HCT116 (cell line): ENCODE data around the gene CHCHD10. TPM values are rescaled to one million over a fixed set of nuclear protein-coding genes. Genes with fewer than 3 reads are reported as not detected.

Experiments
- ATAC-seq: fragments of 200-7000 bp; cut with Tn5 transposase; 2 replicates; pipeline ENCODE4 v1.9.1; 2020; ENCODE audit warnings: mild to moderate bottlenecking, moderate library complexity
- BruUV-seq: library from RNA; stranded (reverse); fragments of 400-500 nt; replicated peaks from 2 replicates; lab custom pipeline; 2021; lab: Mats Ljungman, UMichigan
- CTCF ChIA-PET: fragments of 300-600 bp; sonication (Branson Sonifier 250); formaldehyde crosslinking; loops from one replicate; lab custom pipeline; 2021; ENCODE audit warnings: antibody characterized with exemption; lab: Charles Lee
- POLR2A ChIA-PET: fragments of 300-600, 350-600 bp; sonication (Branson Sonifier 250); formaldehyde crosslinking; loops from one replicate; lab custom pipeline; 2021; ENCODE audit warnings: antibody characterized with exemption; lab: Charles Lee
- RAD21 ChIA-PET, 2 experiments: fragments of 300-600 bp; sonication (Branson Sonifier 250); formaldehyde crosslinking; loops; one replicate each; lab custom pipeline; 2023; ENCODE audit warnings: low total read pairs in 2 of 2; ENCODE audit not compliant: uncharacterized antibody in 2 of 2, unreplicated experiment in 2 of 2, low non-redundant PET in 1 of 2; lab: Charles Lee
- DNase-seq: peaks from one replicate; pipeline ENCODE4 v3.0.0-alpha.2; 2010; ENCODE audit warnings: low read depth, low spot score
- H2AFZ ChIP-seq: fragments of 200-600 bp; shearing (Covaris generic), sonication (generic); 2 replicates; pipeline ENCODE4 v1.6.1; 2017; ENCODE audit warnings: low read depth, mixed run types, mixed read lengths, antibody characterized with exemption, low read length; ENCODE audit not compliant: poor library complexity, severe bottlenecking
- H3K27ac ChIP-seq: 2 replicates; pipeline ENCODE4 v1.5.1; 2012; ENCODE audit warnings: low read depth, low read length
- H3K27me3 ChIP-seq: fragments of 200-600 bp; sonication (generic); 2 replicates; pipeline ENCODE4 v1.6.1; 2016; ENCODE audit warnings: mixed run types, low read length, mixed read lengths; ENCODE audit not compliant: insufficient read depth
- H3K36me3 ChIP-seq, 2 experiments: fragments of 200-500 bp in 1 of 2; fragments of 200-600 bp in 1 of 2; sonication (Bioruptor generic) in 1 of 2; sonication (generic) in 1 of 2; 2 replicates each; pipeline versions ENCODE4 v1.5.1 to v1.6.1; 2014 to 2016; ENCODE audit warnings: low read length in 2 of 2, inconsistent platforms in 1 of 2, mixed read lengths in 1 of 2, mixed run types in 1 of 2; ENCODE audit not compliant: insufficient read depth in 2 of 2, control insufficient read depth in 1 of 2
- H3K4me1 ChIP-seq, 2 experiments: fragments of 200-600 bp in 1 of 2; sonication (generic) in 1 of 2; 2 replicates each; pipeline versions ENCODE4 v1.5.1 to v1.6.1; 2012 to 2017; ENCODE audit warnings: low read length in 2 of 2, inconsistent platforms in 1 of 2, mild to moderate bottlenecking in 1 of 2, mixed read lengths in 1 of 2, mixed run types in 1 of 2, moderate library complexity in 1 of 2; ENCODE audit not compliant: insufficient read depth in 2 of 2, control insufficient read depth in 1 of 2
- H3K4me2 ChIP-seq: fragments of 200-600 bp; sonication (generic); 2 replicates; pipeline ENCODE4 v1.6.1; 2017; ENCODE audit warnings: mixed run types, low read length, mixed read lengths
- H3K4me3 ChIP-seq, 2 experiments: fragments of 200-600 bp in 1 of 2; sonication (generic) in 1 of 2; replicated peaks in 1 of 2; 2 replicates each; pipeline ENCODE4 v1.5.1; 2011 to 2016; ENCODE audit warnings: low read length in 2 of 2, control low read depth in 1 of 2, low read depth in 1 of 2, mild to moderate bottlenecking in 1 of 2, mixed read lengths in 1 of 2, mixed run types in 1 of 2
- H3K79me2 ChIP-seq: fragments of 200-600 bp; sonication (generic); 2 replicates; pipeline ENCODE4 v1.6.1; 2017; ENCODE audit warnings: mild to moderate bottlenecking, mixed run types, low read length, moderate library complexity, mixed read lengths; ENCODE audit not compliant: insufficient read depth
- H3K9ac ChIP-seq: fragments of 200-600 bp; sonication (generic); 2 replicates; pipeline ENCODE4 v1.6.1; 2016; ENCODE audit warnings: low read length, mixed read lengths
- H3K9me2 ChIP-seq: fragments of 200-600 bp; sonication (generic), shearing (Covaris generic); 2 replicates; pipeline ENCODE4 v1.6.1; 2017; ENCODE audit warnings: mixed run types, mild to moderate bottlenecking, moderate library complexity; ENCODE audit not compliant: insufficient read depth
- H3K9me3 ChIP-seq, 2 experiments: fragments of 200-500 bp in 1 of 2; fragments of 200-600 bp in 1 of 2; sonication (Bioruptor generic) in 1 of 2; sonication (generic) in 1 of 2; 2 replicates each; pipeline ENCODE4 v1.6.1; 2014 to 2017; ENCODE audit warnings: low read length in 2 of 2, mixed read lengths in 2 of 2, inconsistent platforms in 1 of 2, low read depth in 1 of 2, mild to moderate bottlenecking in 1 of 2, mixed run types in 1 of 2, moderate library complexity in 1 of 2; ENCODE audit not compliant: control insufficient read depth in 1 of 2, insufficient read depth in 1 of 2
- H4K20me1 ChIP-seq: fragments of 200-600 bp; sonication (generic), shearing (Covaris generic); 2 replicates; pipeline ENCODE4 v1.6.1; 2017; ENCODE audit warnings: mixed run types, mild to moderate bottlenecking, moderate library complexity; ENCODE audit not compliant: insufficient read depth
- CBX3 ChIP-seq: IDR thresholded peaks from 2 replicates; pipeline ENCODE4 v1.6.1; 2012; ENCODE audit warnings: low read depth
- CEBPB ChIP-seq: IDR thresholded peaks from 2 replicates; pipeline ENCODE4 v1.6.1; 2012; ENCODE audit warnings: low read depth
- ELF1 ChIP-seq: IDR thresholded peaks from 2 replicates; pipeline ENCODE4 v1.6.1; 2012; ENCODE audit warnings: low read depth, borderline replicate concordance
- EZH2 ChIP-seq: fragments of 200-600 bp; sonication (generic); IDR thresholded peaks from 2 replicates; pipeline ENCODE4 v1.6.1; 2017; ENCODE audit warnings: antibody characterized with exemption, mixed run types
- FOSL1 ChIP-seq: IDR thresholded peaks from 2 replicates; pipeline ENCODE4 v1.6.1; 2012; ENCODE audit warnings: low read depth
- JUND ChIP-seq: IDR thresholded peaks from 2 replicates; pipeline ENCODE4 v1.6.1; 2012
- POLR2A ChIP-seq: IDR thresholded peaks from 2 replicates; pipeline ENCODE4 v1.7.0; 2011; ENCODE audit warnings: borderline replicate concordance; ENCODE audit not compliant: insufficient read depth, insufficient read length; ENCODE audit errors: extremely low read depth
- RAD21 ChIP-seq: IDR thresholded peaks from 2 replicates; pipeline ENCODE4 v1.6.1; 2012; ENCODE audit warnings: low read depth, mild to moderate bottlenecking
- SP1 ChIP-seq: IDR thresholded peaks from 2 replicates; pipeline ENCODE4 v1.6.1; 2012; ENCODE audit warnings: low read depth
- SRF ChIP-seq: IDR thresholded peaks from 2 replicates; pipeline ENCODE4 v1.6.1; 2012; ENCODE audit warnings: low read depth
- TCF7L2 ChIP-seq: IDR thresholded peaks from 2 replicates; pipeline ENCODE4 v1.7.0; 2011; ENCODE audit warnings: borderline replicate concordance, inconsistent platforms; ENCODE audit not compliant: insufficient read depth, insufficient read length; ENCODE audit errors: extremely low read depth
- YY1 ChIP-seq: IDR thresholded peaks from 2 replicates; pipeline ENCODE4 v1.6.1; 2011; ENCODE audit warnings: low read length, low read depth, moderate library complexity, mild to moderate bottlenecking; ENCODE audit not compliant: insufficient replicate concordance; ENCODE audit errors: extremely low read depth
- ZFX ChIP-seq: fragments of 450-650 bp; IDR thresholded peaks from 2 replicates; pipeline ENCODE4 v1.6.1; 2017
- intact Hi-C: fragments of 100-400 bp; cut with micrococcal nuclease; formaldehyde crosslinking; loops from 2 replicates; pipeline ENCODE4 v1.10.0; 2022
- total RNA-seq: library from RNA; stranded (reverse); gene quantifications from one replicate; pipeline ENCODE4 v1.2.1, GENCODE V29; 2021; ENCODE audit not compliant: unreplicated experiment
- TF ChIP-seq, protein P1 (sequence below): IDR thresholded peaks from 2 replicates; pipeline ENCODE4 v1.6.1; 2011; ENCODE audit warnings: mild to moderate bottlenecking, low read length, moderate library complexity; ENCODE audit not compliant: insufficient replicate concordance; ENCODE audit errors: extremely low read depth
- TF ChIP-seq, protein P2 (sequence below), 3 experiments: fragments of 200-600 bp in 1 of 3; sonication (generic) in 1 of 3; IDR thresholded peaks in 2 of 3; conservative IDR thresholded peaks in 1 of 3; 2 replicates each; pipeline ENCODE4 v1.5.1; 2012 to 2017; ENCODE audit warnings: low read depth in 2 of 3, low read length in 2 of 3, antibody characterized with exemption in 1 of 3, borderline replicate concordance in 1 of 3, control low read depth in 1 of 3, mild to moderate bottlenecking in 1 of 3, mixed read lengths in 1 of 3, mixed run types in 1 of 3, moderate library complexity in 1 of 3; ENCODE audit not compliant: insufficient read depth in 1 of 3

Gene CHCHD10
- total RNA-seq, 1 experiment from 2014 or later: 279 TPM

DNA sequence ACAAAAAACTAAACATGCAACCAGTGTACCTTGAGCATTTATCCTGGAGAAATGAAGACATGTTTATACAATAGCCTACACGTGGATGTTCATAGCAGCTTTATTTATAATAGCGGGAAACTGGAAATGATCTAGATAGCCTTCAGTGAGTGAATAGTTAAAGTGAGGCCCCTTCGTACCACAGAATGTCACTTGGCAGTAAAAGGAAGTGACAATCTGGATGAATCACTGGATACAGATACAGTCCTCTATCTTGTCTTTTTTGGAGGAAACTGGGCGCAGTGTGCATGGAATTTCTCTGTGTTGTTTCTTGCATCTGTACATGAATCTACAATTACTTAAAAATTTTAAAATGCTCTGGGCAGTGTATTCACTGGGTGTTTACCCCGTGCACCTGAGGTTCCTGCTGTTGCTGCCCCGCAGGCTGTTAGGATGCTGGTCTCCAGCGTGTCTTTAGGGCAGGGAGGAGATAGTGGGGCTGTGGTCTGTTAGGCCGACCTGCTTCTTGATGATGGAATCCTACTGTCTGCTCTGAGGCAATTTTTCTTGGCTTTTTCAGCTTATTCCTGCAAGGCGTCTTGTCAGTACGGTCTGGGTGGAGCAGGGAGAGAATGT lies 47.9 kb upstream of the CHCHD10 start:
- Histone ChIP-seq H3K9me3 (no peaks in the 10 kb centered on the region), H3K27me3 (no peaks in the 10 kb centered on the region), H3K9ac (no peak overlapping the region), H3K4me2 (no peak overlapping the region), H3K36me3 (peaks cover 11 to 14% of the 10 kb centered on the region in 2 experiments), H3K27ac (no peak overlapping the region), H3K9me2 (no peaks in the 10 kb centered on the region), H4K20me1 (no peaks in the 10 kb centered on the region), H3K4me1 (no peaks in the 10 kb centered on the region), H3K79me2 (no peaks in the 10 kb centered on the region), H3K4me3 (no peak overlapping the region), H2AFZ (no peak overlapping the region)
- no TSS peak for BruUV-seq
- CTCF ChIA-PET: no interaction called here
- RAD21 ChIA-PET: no interaction called here
- ATAC-seq (no peak), DNase-seq (no peak)
- POLR2A ChIA-PET: no interaction called here
- TF ChIP-seq POLR2A (no peak), JUND (no peak), CEBPB (no peak), FOSL1 (no peak), TCF7L2 (no peak), ELF1 (no peak), EZH2 (no peak), RAD21 (no peak), SP1 (no peak), CBX3 (no peak), SRF (no peak), ZFX (no peak), YY1 (no peak)
- TF ChIP-seq, protein P1, sequence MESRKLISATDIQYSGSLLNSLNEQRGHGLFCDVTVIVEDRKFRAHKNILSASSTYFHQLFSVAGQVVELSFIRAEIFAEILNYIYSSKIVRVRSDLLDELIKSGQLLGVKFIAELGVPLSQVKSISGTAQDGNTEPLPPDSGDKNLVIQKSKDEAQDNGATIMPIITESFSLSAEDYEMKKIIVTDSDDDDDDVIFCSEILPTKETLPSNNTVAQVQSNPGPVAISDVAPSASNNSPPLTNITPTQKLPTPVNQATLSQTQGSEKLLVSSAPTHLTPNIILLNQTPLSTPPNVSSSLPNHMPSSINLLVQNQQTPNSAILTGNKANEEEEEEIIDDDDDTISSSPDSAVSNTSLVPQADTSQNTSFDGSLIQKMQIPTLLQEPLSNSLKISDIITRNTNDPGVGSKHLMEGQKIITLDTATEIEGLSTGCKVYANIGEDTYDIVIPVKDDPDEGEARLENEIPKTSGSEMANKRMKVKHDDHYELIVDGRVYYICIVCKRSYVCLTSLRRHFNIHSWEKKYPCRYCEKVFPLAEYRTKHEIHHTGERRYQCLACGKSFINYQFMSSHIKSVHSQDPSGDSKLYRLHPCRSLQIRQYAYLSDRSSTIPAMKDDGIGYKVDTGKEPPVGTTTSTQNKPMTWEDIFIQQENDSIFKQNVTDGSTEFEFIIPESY: no peak
- TF ChIP-seq, protein P2, sequence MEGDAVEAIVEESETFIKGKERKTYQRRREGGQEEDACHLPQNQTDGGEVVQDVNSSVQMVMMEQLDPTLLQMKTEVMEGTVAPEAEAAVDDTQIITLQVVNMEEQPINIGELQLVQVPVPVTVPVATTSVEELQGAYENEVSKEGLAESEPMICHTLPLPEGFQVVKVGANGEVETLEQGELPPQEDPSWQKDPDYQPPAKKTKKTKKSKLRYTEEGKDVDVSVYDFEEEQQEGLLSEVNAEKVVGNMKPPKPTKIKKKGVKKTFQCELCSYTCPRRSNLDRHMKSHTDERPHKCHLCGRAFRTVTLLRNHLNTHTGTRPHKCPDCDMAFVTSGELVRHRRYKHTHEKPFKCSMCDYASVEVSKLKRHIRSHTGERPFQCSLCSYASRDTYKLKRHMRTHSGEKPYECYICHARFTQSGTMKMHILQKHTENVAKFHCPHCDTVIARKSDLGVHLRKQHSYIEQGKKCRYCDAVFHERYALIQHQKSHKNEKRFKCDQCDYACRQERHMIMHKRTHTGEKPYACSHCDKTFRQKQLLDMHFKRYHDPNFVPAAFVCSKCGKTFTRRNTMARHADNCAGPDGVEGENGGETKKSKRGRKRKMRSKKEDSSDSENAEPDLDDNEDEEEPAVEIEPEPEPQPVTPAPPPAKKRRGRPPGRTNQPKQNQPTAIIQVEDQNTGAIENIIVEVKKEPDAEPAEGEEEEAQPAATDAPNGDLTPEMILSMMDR (IDR thresholded peaks at IDR 0.05 in 2 of 3, conservative IDR thresholded peaks at IDR 0.05 in 1 of 3; ENCODE audit: borderline replicate concordance in 1 of 3, insufficient read depth in 1 of 3, low read depth in 2 of 3, low read length in 2 of 3): no peak
- intact Hi-C loops: no loop called here
